Activated CD4-positive, CD25-positive, alpha-beta regulatory T cell treated with anti-CD3 and anti-CD28 coated beads, Interleukin-2, amount 50 U/mL, for 24 hours (primary cell): ENCODE measurements around the gene TRIM5.
A peak's percentile ranks its signal among the peaks of the same experiment; 100 is the strongest.
"Not testable (repeated sequence)": the region's sequence is repeated elsewhere in the genome, so short reads cannot be mapped to it uniquely, and the experiment has no call there.

ENCODE experiments used
- ATAC-seq, 2 donors: fragments of 150-1000 bp; cut with Tn5 transposase; one replicate each; pipeline ENCODE4 v1.10.0; 2021; ENCODE audit warnings: mild to moderate bottlenecking in 1 of 2, moderate library complexity in 1 of 2

The TRIM5 gene

GRCh38 chr11:5686426-5686825 is 1.6 kb upstream of the TRIM5 start:
- no peak for ATAC-seq

GRCh38 chr11:5684036-5684645 is 733 bp downstream of the TRIM5 start:
- no peak for ATAC-seq

- ATAC-seq = not testable (repeated sequence)
Measured at GRCh38 chr11:5683620-5684019, 1.3 kb downstream of the TRIM5 start.

GRCh38 chr11:5682890-5683441 is 1.9 kb downstream of the TRIM5 start:
- ATAC-seq = not testable (repeated sequence)

GRCh38 chr11:5679811-5680210 is 5.1 kb downstream of the TRIM5 start:
- no peak for ATAC-seq

- no peak for ATAC-seq
Measured at GRCh38 chr11:5674391-5674790, 10.5 kb downstream of the TRIM5 start.

GRCh38 chr11:5671831-5672230 is 13.0 kb downstream of the TRIM5 start:
- ATAC-seq = no peak

GRCh38 chr11:5666402-5666793 is 18.5 kb downstream of the TRIM5 start:
- no peak for ATAC-seq

- ATAC-seq = no peak
Measured at GRCh38 chr11:5665746-5666401, 19.0 kb downstream of the TRIM5 start.

- ATAC-seq = no peak
Measured at GRCh38 chr11:5665051-5665570, 19.8 kb downstream of the TRIM5 start.

- ATAC-seq = no peak
Measured at GRCh38 chr11:5663511-5663910, 21.4 kb downstream of the TRIM5 start.

GRCh38 chr11:5658318-5658717 is 26.6 kb downstream of the TRIM5 start:
- ATAC-seq = no peak

- ATAC-seq = not testable (repeated sequence)
Measured at GRCh38 chr11:5656956-5657355, 27.9 kb downstream of the TRIM5 start.

- no peak for ATAC-seq
Measured at GRCh38 chr11:5655474-5655873, 29.4 kb downstream of the TRIM5 start.

GRCh38 chr11:5646139-5646538 is 38.7 kb downstream of the TRIM5 start:
- no peak for ATAC-seq

- ATAC-seq = no peak
Measured at GRCh38 chr11:5643585-5643984, 41.3 kb downstream of the TRIM5 start.

- no peak for ATAC-seq
Measured at GRCh38 chr11:5639953-5640352, 44.9 kb downstream of the TRIM5 start.

- ATAC-seq = peak in 1 of 2 donors; percentile 43
Measured at GRCh38 chr11:5631969-5632635, 52.8 kb downstream of the TRIM5 start.

GRCh38 chr11:5631417-5631816 is 53.5 kb downstream of the TRIM5 start:
- ATAC-seq = no peak

GRCh38 chr11:5626196-5626595 is 58.7 kb downstream of the TRIM5 start:
- ATAC-seq = peak in 1 of 2 donors; percentile 25

GRCh38 chr11:5625281-5625680 is 59.6 kb downstream of the TRIM5 start:
- ATAC-seq = no peak

- ATAC-seq = peak; percentile 94 to 97
Measured at GRCh38 chr11:5624489-5625279, 60.2 kb downstream of the TRIM5 start, which contains the start of gene TRIM34. TSS of gene TRIM34 (plus strand) at chr11:5625001. CDS start at chr11:5632332, 7,331 bp downstream.

- ATAC-seq = no peak
Measured at GRCh38 chr11:5622802-5623201, 62.1 kb downstream of the TRIM5 start.
